ENCODE measurements around the gene AUNIP.

DNA sequence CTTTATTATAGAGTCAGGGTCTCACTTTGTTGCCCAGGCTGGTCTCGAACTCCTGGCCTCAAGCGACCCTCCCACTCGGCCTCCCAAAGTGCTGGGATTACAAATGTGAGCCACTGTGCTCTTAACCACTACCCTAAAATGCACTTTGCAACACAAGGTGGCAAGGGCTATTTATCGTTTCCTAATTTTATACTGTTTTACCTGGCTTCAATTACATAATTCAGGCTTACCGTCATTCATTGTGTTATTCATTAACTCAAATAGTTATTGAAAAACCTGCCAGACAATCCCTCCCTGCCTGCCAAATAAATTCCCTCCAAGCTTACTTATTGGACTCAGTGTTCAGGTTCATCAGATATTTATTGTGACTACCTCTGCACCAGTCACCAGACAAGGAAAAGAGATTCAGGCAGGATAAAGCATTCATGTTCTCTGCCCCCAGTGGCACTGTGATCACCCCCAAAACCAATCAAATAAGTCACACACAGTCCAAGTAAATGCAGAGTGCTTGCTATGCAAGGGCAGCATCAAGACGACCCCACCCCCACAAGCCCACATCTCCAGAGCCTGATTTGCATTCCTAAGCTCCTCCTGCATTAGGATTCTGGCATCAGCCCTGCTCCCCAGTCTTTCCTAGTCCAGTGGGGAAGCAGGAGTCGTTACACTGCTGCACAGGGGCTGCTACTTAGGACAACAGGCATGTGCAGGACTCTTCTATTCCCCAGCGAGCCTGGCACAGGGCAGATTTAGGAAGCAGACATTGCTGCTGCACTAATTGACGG is 8.1 kb upstream of the AUNIP start:
- TF ChIP-seq YY1 (IDR thresholded peaks at IDR 0.05; ENCODE audit: low read depth, low read length) (no peak), POLR2A (IDR thresholded peaks at IDR 0.05; ENCODE audit: control extremely low read depth in 1 of 2, low read depth in 2 of 2, low read length in 2 of 2) (no peak), HDAC2 (IDR thresholded peaks at IDR 0.05; ENCODE audit: borderline replicate concordance in 1 of 2, low read depth in 2 of 2, low read length in 2 of 2) (no peak), RNF2 (IDR thresholded peaks at IDR 0.05; ENCODE audit: borderline replicate concordance, low read depth, low read length, missing control alignments, poor library complexity, severe bottlenecking) (no peak), SP2 (IDR thresholded peaks at IDR 0.05; ENCODE audit: low read length) (no peak), POLR2AphosphoS5 (IDR thresholded peaks at IDR 0.05; ENCODE audit: low read depth, low read length) (no peak)
- TF ChIP-seq, protein P1, sequence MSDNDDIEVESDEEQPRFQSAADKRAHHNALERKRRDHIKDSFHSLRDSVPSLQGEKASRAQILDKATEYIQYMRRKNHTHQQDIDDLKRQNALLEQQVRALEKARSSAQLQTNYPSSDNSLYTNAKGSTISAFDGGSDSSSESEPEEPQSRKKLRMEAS (IDR thresholded peaks at IDR 0.05) = no peak
- TF ChIP-seq, protein P2, sequence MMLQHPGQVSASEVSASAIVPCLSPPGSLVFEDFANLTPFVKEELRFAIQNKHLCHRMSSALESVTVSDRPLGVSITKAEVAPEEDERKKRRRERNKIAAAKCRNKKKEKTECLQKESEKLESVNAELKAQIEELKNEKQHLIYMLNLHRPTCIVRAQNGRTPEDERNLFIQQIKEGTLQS (IDR thresholded peaks at IDR 0.05; ENCODE audit: insufficient read depth, low read depth, low read length) = no peak
- TF ChIP-seq, protein P3, sequence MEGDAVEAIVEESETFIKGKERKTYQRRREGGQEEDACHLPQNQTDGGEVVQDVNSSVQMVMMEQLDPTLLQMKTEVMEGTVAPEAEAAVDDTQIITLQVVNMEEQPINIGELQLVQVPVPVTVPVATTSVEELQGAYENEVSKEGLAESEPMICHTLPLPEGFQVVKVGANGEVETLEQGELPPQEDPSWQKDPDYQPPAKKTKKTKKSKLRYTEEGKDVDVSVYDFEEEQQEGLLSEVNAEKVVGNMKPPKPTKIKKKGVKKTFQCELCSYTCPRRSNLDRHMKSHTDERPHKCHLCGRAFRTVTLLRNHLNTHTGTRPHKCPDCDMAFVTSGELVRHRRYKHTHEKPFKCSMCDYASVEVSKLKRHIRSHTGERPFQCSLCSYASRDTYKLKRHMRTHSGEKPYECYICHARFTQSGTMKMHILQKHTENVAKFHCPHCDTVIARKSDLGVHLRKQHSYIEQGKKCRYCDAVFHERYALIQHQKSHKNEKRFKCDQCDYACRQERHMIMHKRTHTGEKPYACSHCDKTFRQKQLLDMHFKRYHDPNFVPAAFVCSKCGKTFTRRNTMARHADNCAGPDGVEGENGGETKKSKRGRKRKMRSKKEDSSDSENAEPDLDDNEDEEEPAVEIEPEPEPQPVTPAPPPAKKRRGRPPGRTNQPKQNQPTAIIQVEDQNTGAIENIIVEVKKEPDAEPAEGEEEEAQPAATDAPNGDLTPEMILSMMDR (IDR thresholded peaks at IDR 0.05; ENCODE audit: control extremely low read depth in 1 of 3, insufficient read depth in 1 of 3, low read depth in 1 of 3, low read length in 3 of 3) = no peak

Data from H1 (cell line).